Thyroid gland (tissue), 4 donors: Measurements from ENCODE around the gene OR51G1. TPM values are rescaled to one million over a fixed set of nuclear protein-coding genes. Genes with fewer than 3 reads are reported as not detected.

Experiments
- DNase-seq, 2 donors: peaks; one replicate each; pipeline ENCODE4 v3.0.0-alpha.2; 2019
- H3K27ac ChIP-seq, 3 donors: fragments of 200-600 bp; sonication (generic); 1 replicate in 2 of 3; 2 replicates in 1 of 3; pipeline ENCODE4 v1.5.1; 2016 to 2019; ENCODE audit warnings: mild to moderate bottlenecking in 1 of 3, moderate library complexity in 1 of 3
- H3K27me3 ChIP-seq: fragments of 200-600 bp; sonication (generic); one replicate; pipeline ENCODE4 v1.5.1; 2019
- H3K36me3 ChIP-seq, 2 donors: fragments of 200-600 bp; sonication (generic); one replicate each; pipeline ENCODE4 v1.5.1; 2016 to 2019
- H3K4me1 ChIP-seq, 2 donors: fragments of 200-600 bp; sonication (generic); one replicate each; pipeline ENCODE4 v1.5.1; 2017 to 2019
- H3K4me3 ChIP-seq, 3 donors: fragments of 200-600 bp; sonication (generic); replicated peaks in 1 of 3; 1 replicate in 2 of 3; 2 replicates in 1 of 3; pipeline ENCODE4 v1.5.1; 2016; ENCODE audit warnings: mild to moderate bottlenecking in 1 of 3
- H3K9me3 ChIP-seq: fragments of 200-600 bp; sonication (generic); one replicate; pipeline ENCODE4 v1.5.1; 2017
- POLR2A ChIP-seq, 2 donors: fragments of 450-650 bp; IDR thresholded peaks; one replicate each; pipeline ENCODE4 v1.6.1; 2017; ENCODE audit warnings: antibody characterized with exemption in 2 of 2, mild to moderate bottlenecking in 2 of 2, moderate library complexity in 1 of 2
- WGBS, 2 donors: methylation state at CpG; one replicate each; pipeline ENCODE4 v1.1.5; 2017; 5-methylcytosine and 5-hydroxymethylcytosine counted together
- intact Hi-C: fragments of 100-400 bp; cut with DNase I; formaldehyde crosslinking; loops from one replicate; pipeline ENCODE4 v1.15.1; 2023
- total RNA-seq, 4 donors: library from RNA; depleted of rRNA; stranded (reverse); fragments of >200 nt; gene quantifications; one replicate each; pipeline ENCODE4 v1.2.3, GENCODE V29; 2016
- TF ChIP-seq, protein P1 (sequence below), 6 experiments: fragments of 200-600 bp in 3 of 6; fragments of 450-650 bp in 3 of 6; sonication (generic) in 3 of 6; IDR thresholded peaks; one replicate each; pipeline ENCODE4 v1.5.1; 2016 to 2019; ENCODE audit warnings: antibody characterized with exemption in 6 of 6, mild to moderate bottlenecking in 2 of 6, inconsistent platforms in 1 of 6, moderate library complexity in 1 of 6

Gene OR51G1
- total RNA-seq, 4 donors from 2014 or later: not detected

DNA sequence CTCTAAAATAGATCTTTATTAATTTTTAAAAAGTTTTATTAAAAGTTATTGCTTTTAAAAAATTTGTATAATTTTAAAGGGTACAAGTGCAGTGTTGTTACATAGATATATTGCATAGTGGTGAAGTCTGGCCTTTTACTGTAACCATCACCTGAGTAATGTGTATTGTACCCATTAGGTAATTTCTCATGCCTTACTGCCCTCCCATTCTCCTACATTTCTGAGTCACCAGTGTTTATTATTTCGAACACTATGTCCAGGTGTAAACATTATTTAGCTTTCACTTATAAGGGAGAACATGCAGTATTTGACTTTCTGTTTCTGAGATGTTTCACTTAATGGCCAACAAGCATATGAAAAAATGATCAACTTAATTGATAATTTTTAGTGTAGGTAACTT, 2.3 kb downstream of the OR51G1 start:
- Histone ChIP-seq H3K27me3 (no peaks in the 10 kb centered on the region), H3K27ac (no peak overlapping the region), H3K36me3 (no peaks in the 10 kb centered on the region), H3K4me1 (no peaks in the 10 kb centered on the region), H3K9me3 (no peaks in the 10 kb centered on the region), H3K4me3 (no peak overlapping the region)
- DNase-seq: no peak
- TF ChIP-seq, protein P1, sequence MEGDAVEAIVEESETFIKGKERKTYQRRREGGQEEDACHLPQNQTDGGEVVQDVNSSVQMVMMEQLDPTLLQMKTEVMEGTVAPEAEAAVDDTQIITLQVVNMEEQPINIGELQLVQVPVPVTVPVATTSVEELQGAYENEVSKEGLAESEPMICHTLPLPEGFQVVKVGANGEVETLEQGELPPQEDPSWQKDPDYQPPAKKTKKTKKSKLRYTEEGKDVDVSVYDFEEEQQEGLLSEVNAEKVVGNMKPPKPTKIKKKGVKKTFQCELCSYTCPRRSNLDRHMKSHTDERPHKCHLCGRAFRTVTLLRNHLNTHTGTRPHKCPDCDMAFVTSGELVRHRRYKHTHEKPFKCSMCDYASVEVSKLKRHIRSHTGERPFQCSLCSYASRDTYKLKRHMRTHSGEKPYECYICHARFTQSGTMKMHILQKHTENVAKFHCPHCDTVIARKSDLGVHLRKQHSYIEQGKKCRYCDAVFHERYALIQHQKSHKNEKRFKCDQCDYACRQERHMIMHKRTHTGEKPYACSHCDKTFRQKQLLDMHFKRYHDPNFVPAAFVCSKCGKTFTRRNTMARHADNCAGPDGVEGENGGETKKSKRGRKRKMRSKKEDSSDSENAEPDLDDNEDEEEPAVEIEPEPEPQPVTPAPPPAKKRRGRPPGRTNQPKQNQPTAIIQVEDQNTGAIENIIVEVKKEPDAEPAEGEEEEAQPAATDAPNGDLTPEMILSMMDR (IDR thresholded peaks at IDR 0.05): no peak
- no peak for TF ChIP-seq POLR2A (IDR thresholded peaks at IDR 0.05)
- intact Hi-C loops: no loop called here
- whole genome bisulfite sequencing, 2 donors: 87 to 91% methylated on average over 1 of the region's 1 CpG

DNA sequence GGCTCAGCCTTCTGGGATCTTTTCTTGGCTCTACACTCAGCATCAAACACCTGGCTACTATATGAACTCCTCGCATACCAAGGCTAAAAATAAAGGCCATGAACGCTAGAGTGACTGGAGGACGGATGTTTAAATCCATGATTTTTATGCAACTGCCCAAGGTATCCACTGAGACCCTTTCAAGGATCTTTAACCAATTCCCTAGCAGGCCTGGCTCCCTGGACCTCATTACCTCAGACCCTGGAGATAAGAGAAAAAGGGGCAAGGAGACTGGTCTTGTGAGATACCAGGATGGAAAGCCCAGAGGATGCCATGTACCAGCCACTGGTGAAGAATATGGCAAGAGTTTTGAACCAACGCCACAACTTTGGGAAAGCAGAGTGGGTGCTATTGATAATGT, 4.9 kb downstream of the OR51G1 start, which contains the start of gene OR51G2:
TSS of gene OR51G2 (minus strand) at position 101 of the 400 bp plus-strand sequence. CDS start 3,687 bp downstream, outside the sequence.
- no peak for DNase-seq
- no peaks in the 10 kb centered on the region for H3K4me1 ChIP-seq
- TF ChIP-seq, protein P1 (IDR thresholded peaks at IDR 0.05): no peak
- TF ChIP-seq POLR2A (IDR thresholded peaks at IDR 0.05): no peak
- H3K36me3 ChIP-seq: no peaks in the 10 kb centered on the region
- no peaks in the 10 kb centered on the region for H3K9me3 ChIP-seq
- no peak within 1 kb of the TSS for H3K27ac ChIP-seq
- WGBS, 2 donors: 79 to 90% methylated on average over 4 of the region's 4 CpGs
- H3K4me3 ChIP-seq: no peak within 1 kb of the TSS
- H3K27me3 ChIP-seq: no peaks in the 10 kb centered on the region
- intact Hi-C loops: no loop called here

DNA sequence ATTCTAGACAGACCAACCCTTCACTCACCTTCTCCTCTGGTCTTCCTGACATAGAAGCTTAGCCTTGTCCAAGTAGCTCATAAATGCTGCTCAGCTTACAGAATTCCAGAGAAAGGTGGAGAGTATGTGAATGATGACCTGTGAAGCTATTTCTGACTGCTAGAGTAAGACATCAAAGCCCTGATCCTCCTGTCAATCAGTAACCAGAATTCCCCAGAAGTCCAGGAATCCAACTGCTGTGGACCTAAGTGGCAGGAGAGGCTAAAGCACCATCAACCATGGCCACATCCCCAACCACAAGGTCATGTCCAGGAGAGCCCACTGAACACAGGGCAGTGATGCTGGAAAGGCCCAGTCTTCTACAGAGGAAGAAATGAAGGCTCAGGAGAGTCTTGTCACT, 7.6 kb downstream of the OR51G1 start:
- Histone ChIP-seq H3K36me3 (no peaks in the 10 kb centered on the region), H3K9me3 (no peaks in the 10 kb centered on the region), H3K4me3 (no peak overlapping the region), H3K4me1 (no peaks in the 10 kb centered on the region), H3K27ac (no peak overlapping the region), H3K27me3 (no peaks in the 10 kb centered on the region)
- TF ChIP-seq, protein P1 (IDR thresholded peaks at IDR 0.05): no peak
- no peak for TF ChIP-seq POLR2A (IDR thresholded peaks at IDR 0.05)
- DNase-seq: no peak
- intact Hi-C loops: no loop called here

DNA sequence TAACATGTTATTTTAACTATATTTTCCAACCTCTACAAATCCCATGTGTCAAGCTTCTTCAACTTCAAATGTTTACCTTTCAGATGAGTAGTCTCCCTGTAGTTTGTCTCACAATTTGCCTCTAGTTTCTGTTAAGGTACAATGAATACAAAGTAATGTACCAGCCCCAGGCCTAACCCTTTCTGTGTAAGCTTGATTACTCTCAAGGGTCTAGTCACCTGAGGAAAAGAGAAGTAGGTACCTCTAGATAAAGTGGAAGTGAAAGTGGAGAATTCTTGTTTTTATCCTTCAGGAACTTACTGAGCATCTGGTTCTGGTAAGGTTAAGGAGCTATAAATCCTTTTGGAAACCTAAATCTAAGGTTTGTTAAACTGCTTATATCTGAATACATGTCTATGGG, 20.7 kb downstream of the OR51G1 start, which contains the start of gene OR51A7:
TSS of gene OR51A7 (plus strand) at position 300 of the 400 bp plus-strand sequence. CDS start 3,587 bp downstream, outside the sequence.
- Histone ChIP-seq H3K27ac (no peak within 1 kb of the TSS), H3K27me3 (no peaks in the 10 kb centered on the region), H3K9me3 (no peaks in the 10 kb centered on the region), H3K36me3 (no peaks in the 10 kb centered on the region), H3K4me1 (no peaks in the 10 kb centered on the region), H3K4me3 (no peak within 1 kb of the TSS)
- DNase-seq: no peak
- TF ChIP-seq POLR2A (IDR thresholded peaks at IDR 0.05): no peak
- TF ChIP-seq, protein P1 (IDR thresholded peaks at IDR 0.05): no peak
- intact Hi-C loops: no loop called here

DNA sequence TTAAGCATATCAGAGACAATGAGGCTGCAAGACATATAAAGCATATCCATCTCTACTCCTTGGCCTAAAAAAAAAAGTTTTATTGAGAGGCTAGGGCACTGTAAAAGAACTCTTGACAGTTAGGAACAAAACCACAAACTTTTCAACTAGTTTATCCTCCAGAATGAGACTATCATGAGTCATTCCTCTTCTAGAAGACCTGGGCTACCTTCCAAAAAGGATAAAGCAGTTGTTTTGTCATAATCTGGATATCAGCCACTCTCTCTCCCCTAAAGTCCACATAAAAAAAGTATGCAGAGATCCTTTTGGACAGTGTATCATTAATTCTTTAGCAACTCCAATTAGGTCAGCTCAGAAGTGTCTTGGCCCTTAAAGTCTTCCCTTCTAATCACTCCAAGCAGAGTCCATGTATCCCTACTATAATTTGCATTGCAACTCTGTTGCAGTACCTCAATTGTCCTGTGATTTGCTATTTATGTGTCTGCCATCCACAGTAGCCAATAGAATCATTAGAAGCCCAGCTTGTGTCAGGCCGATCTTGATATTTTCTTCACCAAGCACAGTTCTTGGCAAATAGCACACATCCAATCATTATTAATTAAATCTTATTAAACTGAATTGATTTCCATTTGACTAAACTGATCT, 32.0 kb downstream of the OR51G1 start:
- Histone ChIP-seq H3K36me3 (no peaks in the 10 kb centered on the region), H3K27me3 (no peaks in the 10 kb centered on the region), H3K9me3 (no peaks in the 10 kb centered on the region), H3K4me1 (no peaks in the 10 kb centered on the region), H3K4me3 (no peak overlapping the region), H3K27ac (no peak overlapping the region)
- DNase-seq: no peak
- intact Hi-C loops: no loop called here
- no peak for TF ChIP-seq POLR2A (IDR thresholded peaks at IDR 0.05)
- TF ChIP-seq, protein P1 (IDR thresholded peaks at IDR 0.05): no peak
- WGBS, 2 donors: 89 to 93% methylated on average over 1 of the region's 1 CpG
